RWPE2 (cell line): ENCODE data around the gene RIMOC1.

Experiments
- ATAC-seq: fragments of 200-7000 bp; cut with Tn5 transposase; 3 replicates; pipeline ENCODE4 v1.9.1; 2021; ENCODE audit warnings: low read depth
- DNase-seq: peaks from one replicate; pipeline ENCODE4 v3.0.0-alpha.2; 2020; ENCODE audit warnings: low spot score
- H3K27ac ChIP-seq: fragments of 450-650 bp; 2 replicates; pipeline ENCODE4 v1.5.1; 2017; ENCODE audit warnings: mild to moderate bottlenecking; ENCODE audit not compliant: poor library complexity, severe bottlenecking
- H3K27me3 ChIP-seq: fragments of 250-450 bp; sonication (Bioruptor Pico); 2 replicates; pipeline ENCODE4 v1.5.1; 2021; ENCODE audit warnings: mild to moderate bottlenecking, moderate library complexity; ENCODE audit not compliant: insufficient read depth, poor library complexity, severe bottlenecking
- H3K36me3 ChIP-seq: fragments of 250-450 bp; sonication (Bioruptor Pico); 2 replicates; pipeline ENCODE4 v1.5.1; 2020; ENCODE audit warnings: low read depth, mild to moderate bottlenecking, moderate library complexity
- H3K4me1 ChIP-seq: fragments of 250-450 bp; sonication (Bioruptor Pico); 2 replicates; pipeline ENCODE4 v1.5.1; 2021; ENCODE audit warnings: mild to moderate bottlenecking, moderate library complexity; ENCODE audit not compliant: insufficient read depth, poor library complexity, severe bottlenecking
- H3K4me3 ChIP-seq: fragments of 250-450 bp; sonication (Bioruptor Pico); 2 replicates; pipeline ENCODE4 v1.5.1; 2021; ENCODE audit warnings: mild to moderate bottlenecking, moderate library complexity; ENCODE audit not compliant: severe bottlenecking
- H3K9me3 ChIP-seq: fragments of 250-450 bp; sonication (Bioruptor Pico); 2 replicates; pipeline ENCODE4 v1.5.1; 2021; ENCODE audit warnings: mild to moderate bottlenecking, moderate library complexity; ENCODE audit not compliant: severe bottlenecking
- CTCF ChIP-seq: fragments of 450-650 bp; IDR thresholded peaks from one replicate; pipeline ENCODE4 v1.5.1; 2017; ENCODE audit warnings: mild to moderate bottlenecking, moderate library complexity; ENCODE audit not compliant: poor library complexity, severe bottlenecking

The RIMOC1 gene

GRCh38 chr5:41951224-41951623 is 47.1 kb downstream of the RIMOC1 start:
- Histone ChIP-seq H3K4me1 (no peaks in the 10 kb centered on the region), H3K27ac (no peak overlapping the region), H3K27me3 (no peaks in the 10 kb centered on the region), H3K9me3 (no peaks in the 10 kb centered on the region), H3K36me3 (no peaks in the 10 kb centered on the region), H3K4me3 (no peak overlapping the region)
- DNase-seq (no peak), ATAC-seq (no peak)
- no peak for TF ChIP-seq CTCF
